C4-2B (cell line): ENCODE data around the gene MRTFB.
"Not testable (repeated sequence)": the region's sequence is repeated elsewhere in the genome, so short reads cannot be mapped to it uniquely, and the experiment has no call there.

ENCODE experiments used
- H3K27ac ChIP-seq: fragments of 450-650 bp; 2 replicates; pipeline ENCODE4 v1.5.1; 2017
- CTCF ChIP-seq: fragments of 450-650 bp; conservative IDR thresholded peaks from 2 replicates; pipeline ENCODE4 v1.5.1; 2017; ENCODE audit warnings: mild to moderate bottlenecking
- ZFX ChIP-seq: fragments of 450-650 bp; IDR thresholded peaks from 2 replicates; pipeline ENCODE4 v1.6.1; 2017

MRTFB gene

GRCh38 chr16:14037960-14038359 is 33.2 kb upstream of the MRTFB start:
- TF ChIP-seq ZFX = no peak
- TF ChIP-seq CTCF = no peak
- H3K27ac ChIP-seq = no peak overlapping the region

- H3K27ac ChIP-seq = no peak overlapping the region
- no peak for TF ChIP-seq ZFX
- no peak for TF ChIP-seq CTCF
Measured at GRCh38 chr16:14041164-14041563, 30.0 kb upstream of the MRTFB start.

- no peak for TF ChIP-seq CTCF
- no peak for TF ChIP-seq ZFX
- H3K27ac ChIP-seq = no peak overlapping the region
Measured at GRCh38 chr16:14042706-14043105, 28.4 kb upstream of the MRTFB start.

GRCh38 chr16:14043278-14043677 is 27.8 kb upstream of the MRTFB start:
- H3K27ac ChIP-seq = no peak overlapping the region
- TF ChIP-seq ZFX (no peak), CTCF (no peak)

GRCh38 chr16:14043793-14044192 is 27.3 kb upstream of the MRTFB start:
- no peak overlapping the region for H3K27ac ChIP-seq
- TF ChIP-seq CTCF (no peak), ZFX (no peak)

GRCh38 chr16:14047121-14047859 is 23.8 kb upstream of the MRTFB start:
- H3K27ac ChIP-seq = not testable (repeated sequence)

- no peak overlapping the region for H3K27ac ChIP-seq
Measured at GRCh38 chr16:14050291-14051027, 20.7 kb upstream of the MRTFB start.

More at GRCh38 chr16:14050291-14051027, 20.7 kb upstream of the MRTFB start:
- TF ChIP-seq ZFX (no peak), CTCF (no peak)
